ENCODE data around the gene ST3GAL6. TPM values are rescaled to one million over a fixed set of nuclear protein-coding genes. Genes with fewer than 3 reads are reported as not detected.

The ST3GAL6 gene
- total RNA-seq, 1 donor from 2014 or later: not detected

GRCh38 chr3:98843266-98843959, 80.3 kb downstream of the ST3GAL6 start:
- intact Hi-C loops (cut with micrococcal nuclease): no loop called here

Other genes with a start within 250 kb of the ST3GAL6 start
- gene CLDND1, start 240.4 kb upstream of the ST3GAL6 start, total RNA-seq: 664 and 689 TPM in 2 replicates
- gene GPR15, start 231.4 kb upstream of the ST3GAL6 start, total RNA-seq: 30.4 and 31.1 TPM in 2 replicates
- gene CPOX, start 169.7 kb upstream of the ST3GAL6 start, total RNA-seq: 77.6 and 81.3 TPM in 2 replicates
- 0.93 and 1.7 TPM in 2 replicates for gene DCBLD2, start 138.4 kb downstream of the ST3GAL6 start, total RNA-seq